Loucy (cell line): ENCODE measurements around the gene TMEM39B.

Experiments
- CTCF ChIP-seq: fragments of 200-600 bp; sonication (generic); conservative IDR thresholded peaks from 2 replicates; pipeline ENCODE4 v1.5.1; 2014; ENCODE audit warnings: mild to moderate bottlenecking, antibody characterized with exemption, low read length
- EZH2phosphoT487 ChIP-seq: fragments of 200-600 bp; IDR thresholded peaks from 2 replicates; pipeline ENCODE4 v1.6.1; 2018; ENCODE audit warnings: antibody characterized with exemption, mild to moderate bottlenecking, moderate library complexity, borderline replicate concordance

GRCh38 chr1:32035119-32035518, 37.6 kb upstream of the TMEM39B start:
- no peak for TF ChIP-seq CTCF
- TF ChIP-seq EZH2phosphoT487, result no peak
